PC-3 (cell line): ENCODE measurements around the gene ADGRL3. TPM values are rescaled to one million over a fixed set of nuclear protein-coding genes. Genes with fewer than 3 reads are reported as not detected.

ENCODE experiments used
- ATAC-seq: fragments of 200-7000 bp; cut with Tn5 transposase; 2 replicates; pipeline ENCODE4 v1.9.1; 2020; ENCODE audit warnings: mild to moderate bottlenecking, moderate library complexity
- BruUV-seq: library from RNA; stranded (reverse); fragments of 400-500 nt; replicated peaks from 2 replicates; lab custom pipeline; 2021; lab: Mats Ljungman, UMichigan
- CTCF ChIA-PET: fragments of 300-600 bp; sonication (Branson Sonifier 250); formaldehyde crosslinking; loops from one replicate; lab custom pipeline; 2022; ENCODE audit warnings: antibody characterized with exemption; lab: Charles Lee
- POLR2A ChIA-PET: fragments of 300-600 bp; sonication (Branson Sonifier 250); formaldehyde crosslinking; loops from one replicate; lab custom pipeline; 2022; ENCODE audit warnings: antibody characterized with exemption; ENCODE audit not compliant: unreplicated experiment; lab: Charles Lee
- DNase-seq: peaks from one replicate; pipeline ENCODE4 v3.0.0-alpha.2; 2015
- H2AFZ ChIP-seq: fragments of 300-600 bp; sonication (generic); 2 replicates; pipeline ENCODE4 v1.6.0; 2016; ENCODE audit warnings: antibody characterized with exemption, low read length
- H3F3A ChIP-seq: fragments of 300-600 bp; sonication (generic); one replicate; pipeline ENCODE4 v1.6.0; 2017; ENCODE audit warnings: antibody characterized with exemption, low read length, control low read depth, mild to moderate bottlenecking; ENCODE audit not compliant: unreplicated experiment
- H3K27ac ChIP-seq: fragments of 300-600 bp; sonication (generic); 2 replicates; pipeline ENCODE4 v1.5.1; 2016; ENCODE audit warnings: mild to moderate bottlenecking, low read length
- H3K27me3 ChIP-seq: fragments of 300-600 bp; sonication (generic); 2 replicates; pipeline ENCODE4 v1.6.1; 2016; ENCODE audit warnings: low read length, mixed read lengths
- H3K36me3 ChIP-seq: fragments of 300-600 bp; sonication (generic); 2 replicates; pipeline ENCODE4 v1.6.1; 2016; ENCODE audit warnings: low read depth, mixed run types, low read length, mixed read lengths
- H3K4me1 ChIP-seq: fragments of 300-600 bp; sonication (generic); 2 replicates; pipeline ENCODE4 v1.5.1; 2016; ENCODE audit warnings: low read length; ENCODE audit not compliant: insufficient read depth
- H3K4me2 ChIP-seq: fragments of 300-600 bp; sonication (generic); 2 replicates; pipeline ENCODE4 v1.6.0; 2016; ENCODE audit warnings: low read length
- H3K4me3 ChIP-seq: fragments of 300-600 bp; sonication (generic); 2 replicates; pipeline ENCODE4 v1.5.1; 2016; ENCODE audit warnings: mild to moderate bottlenecking, low read length, mixed read lengths
- H3K79me2 ChIP-seq: fragments of 300-600 bp; sonication (generic); 2 replicates; pipeline ENCODE4 v1.6.1; 2017; ENCODE audit warnings: low read length, mixed read lengths
- H3K9ac ChIP-seq: fragments of 300-600 bp; sonication (generic); 2 replicates; pipeline ENCODE4 v1.6.0; 2016; ENCODE audit warnings: mild to moderate bottlenecking, low read length
- H3K9me2 ChIP-seq: fragments of 300-600 bp; sonication (generic); replicated peaks from 2 replicates; pipeline ENCODE4 v1.6.1; 2016; ENCODE audit warnings: mixed run types, low read length, mixed read lengths
- H3K9me3 ChIP-seq: fragments of 300-600 bp; sonication (generic); 2 replicates; pipeline ENCODE4 v1.6.1; 2016; ENCODE audit warnings: low read length, mixed read lengths
- H4K20me1 ChIP-seq: fragments of 300-600 bp; sonication (generic); 2 replicates; pipeline ENCODE4 v1.6.1; 2016; ENCODE audit warnings: low read length, mixed read lengths
- EZH2 ChIP-seq: fragments of 300-600 bp; sonication (generic); IDR thresholded peaks from one replicate; pipeline ENCODE4 v1.6.1; 2017; ENCODE audit warnings: antibody characterized with exemption, mild to moderate bottlenecking, low read length; ENCODE audit not compliant: unreplicated experiment
- EZH2phosphoT487 ChIP-seq: fragments of 300-600 bp; sonication (generic); IDR thresholded peaks from 2 replicates; pipeline ENCODE4 v1.6.1; 2018; ENCODE audit warnings: mild to moderate bottlenecking, antibody characterized with exemption, low read length, borderline replicate concordance
- intact Hi-C: fragments of 100-400 bp; cut with micrococcal nuclease; formaldehyde crosslinking; loops from 2 replicates; pipeline ENCODE4 v1.9.0; 2023
- total RNA-seq: library from RNA; depleted of rRNA; stranded (reverse); fragments of >200 nt; gene quantifications from 2 replicates; pipeline ENCODE4 v1.2.3, GENCODE V29; 2014
- TF ChIP-seq, protein P1 (sequence below): fragments of 300-600 bp; sonication (generic); conservative IDR thresholded peaks from 2 replicates; pipeline ENCODE4 v1.5.1; 2017; ENCODE audit warnings: antibody characterized with exemption, low read depth, mild to moderate bottlenecking, low read length

The ADGRL3 gene
- total RNA-seq, 1 experiment from 2014 or later = 0.66 TPM

GRCh38 chr4:61198686-61199085 is 1.4 kb upstream of the ADGRL3 start:
- H3K4me2 ChIP-seq = no peak overlapping the region
- H3K4me3 ChIP-seq = no peak overlapping the region
- no peaks in the 10 kb centered on the region for H3K79me2 ChIP-seq
- no TSS peak for BruUV-seq
- H3K9ac ChIP-seq = no peak overlapping the region
- peaks cover 12% of the 10 kb centered on the region for H3K4me1 ChIP-seq
- no peak for TF ChIP-seq EZH2
- H3K9me2 ChIP-seq = no peaks in the 10 kb centered on the region
- peaks cover 20% of the 10 kb centered on the region for H3K27me3 ChIP-seq
- no peak for DNase-seq
- intact Hi-C loops = no loop called here
- ATAC-seq = no peak
- H3K36me3 ChIP-seq = no peaks in the 10 kb centered on the region
- H2AFZ ChIP-seq = no peak overlapping the region
- CTCF ChIA-PET = no interaction called here
- no peaks in the 10 kb centered on the region for H3F3A ChIP-seq
- no peaks in the 10 kb centered on the region for H3K9me3 ChIP-seq
- no peak overlapping the region for H3K27ac ChIP-seq
- POLR2A ChIA-PET = no interaction called here
- no peaks in the 10 kb centered on the region for H4K20me1 ChIP-seq

GRCh38 chr4:61199873-61200186 is 296 bp upstream of the ADGRL3 start:
- Histone ChIP-seq H3K9me3 (no peaks in the 10 kb centered on the region), H4K20me1 (no peaks in the 10 kb centered on the region), H3K4me3 (no peak overlapping the region), H3K4me1 (peaks cover 23% of the 10 kb centered on the region), H3K9ac (no peak overlapping the region), H3K79me2 (no peaks in the 10 kb centered on the region), H3K9me2 (no peaks in the 10 kb centered on the region), H3K27ac (no peak overlapping the region), H3K27me3 (peaks cover 20% of the 10 kb centered on the region), H3K4me2 (no peak overlapping the region), H3F3A (no peaks in the 10 kb centered on the region), H2AFZ (no peak overlapping the region), H3K36me3 (no peaks in the 10 kb centered on the region)
- ChIA-PET POLR2A (no interaction called here), CTCF (no interaction called here)
- TF ChIP-seq EZH2 (no peak), EZH2phosphoT487 (no peak)
- TF ChIP-seq, protein P1, sequence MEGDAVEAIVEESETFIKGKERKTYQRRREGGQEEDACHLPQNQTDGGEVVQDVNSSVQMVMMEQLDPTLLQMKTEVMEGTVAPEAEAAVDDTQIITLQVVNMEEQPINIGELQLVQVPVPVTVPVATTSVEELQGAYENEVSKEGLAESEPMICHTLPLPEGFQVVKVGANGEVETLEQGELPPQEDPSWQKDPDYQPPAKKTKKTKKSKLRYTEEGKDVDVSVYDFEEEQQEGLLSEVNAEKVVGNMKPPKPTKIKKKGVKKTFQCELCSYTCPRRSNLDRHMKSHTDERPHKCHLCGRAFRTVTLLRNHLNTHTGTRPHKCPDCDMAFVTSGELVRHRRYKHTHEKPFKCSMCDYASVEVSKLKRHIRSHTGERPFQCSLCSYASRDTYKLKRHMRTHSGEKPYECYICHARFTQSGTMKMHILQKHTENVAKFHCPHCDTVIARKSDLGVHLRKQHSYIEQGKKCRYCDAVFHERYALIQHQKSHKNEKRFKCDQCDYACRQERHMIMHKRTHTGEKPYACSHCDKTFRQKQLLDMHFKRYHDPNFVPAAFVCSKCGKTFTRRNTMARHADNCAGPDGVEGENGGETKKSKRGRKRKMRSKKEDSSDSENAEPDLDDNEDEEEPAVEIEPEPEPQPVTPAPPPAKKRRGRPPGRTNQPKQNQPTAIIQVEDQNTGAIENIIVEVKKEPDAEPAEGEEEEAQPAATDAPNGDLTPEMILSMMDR = no peak
- DNase-seq (no peak), ATAC-seq (no peak)
- BruUV-seq = no TSS peak
- intact Hi-C loops = loop anchor here (5.0 kb wide), 2 partner anchors 77 to 262 kb away; no protein-coding TSS in a partner anchor

- H3K79me2 ChIP-seq = no peaks in the 10 kb centered on the region
- TF ChIP-seq EZH2 (no peak), EZH2phosphoT487 (no peak)
- TF ChIP-seq, protein P1 = no peak
- intact Hi-C loops = loop anchor here (5.0 kb wide), 2 partner anchors 76 to 261 kb away; no protein-coding TSS in a partner anchor
- BruUV-seq = no TSS peak
- peak overlapping the region; percentile 90 for H3K4me2 ChIP-seq
- H3K4me1 ChIP-seq = peaks cover 26% of the 10 kb centered on the region
- no peak overlapping the region for H3K27ac ChIP-seq
- H3K4me3 ChIP-seq = peak overlapping the region; percentile 65
- no peaks in the 10 kb centered on the region for H3F3A ChIP-seq
- ATAC-seq (no peak), DNase-seq (peak; percentile 14)
- H3K9me3 ChIP-seq = no peaks in the 10 kb centered on the region
- H3K36me3 ChIP-seq = no peaks in the 10 kb centered on the region
- H4K20me1 ChIP-seq = no peaks in the 10 kb centered on the region
- POLR2A ChIA-PET = no interaction called here
- peak overlapping the region; percentile 80 for H2AFZ ChIP-seq
- no peaks in the 10 kb centered on the region for H3K9me2 ChIP-seq
- peaks cover 20% of the 10 kb centered on the region for H3K27me3 ChIP-seq
- H3K9ac ChIP-seq = no peak overlapping the region
- CTCF ChIA-PET = no interaction called here
Observed at GRCh38 chr4:61200916-61201526, 895 bp downstream of the ADGRL3 start.
